Gastrocnemius medialis (tissue), 4 donors: ENCODE results near the gene EFNA5. TPM values are rescaled to one million over a fixed set of nuclear protein-coding genes. Genes with fewer than 3 reads are reported as not detected.
"Not testable (repeated sequence)": the region's sequence is repeated elsewhere in the genome, so short reads cannot be mapped to it uniquely, and the experiment has no call there.

Experiments
- ATAC-seq, 2 donors: fragments of 150-250 bp; one replicate each; pipeline ENCODE4 v1.9.1; 2016
- DNase-seq, 2 donors: peaks; one replicate each; pipeline ENCODE4 v3.0.0-alpha.2; 2019
- H3K27ac ChIP-seq, 4 donors: fragments of 200-600 bp; sonication (generic); 1 replicate in 1 of 4; 2 replicates in 3 of 4; pipeline ENCODE4 v1.5.1; 2016 to 2018; ENCODE audit warnings: mild to moderate bottlenecking in 2 of 4, moderate library complexity in 1 of 4
- H3K27me3 ChIP-seq, 3 donors: fragments of 200-600 bp; sonication (generic) in 2 of 3; 1 replicate in 1 of 3; 2 replicates in 2 of 3; pipeline versions ENCODE4 v1.5.1 to v1.6.0; 2016 to 2019; ENCODE audit warnings: mild to moderate bottlenecking in 1 of 3, moderate library complexity in 1 of 3
- H3K36me3 ChIP-seq, 2 donors: fragments of 200-600 bp; sonication (generic) in 1 of 2; one replicate each; pipeline ENCODE4 v1.5.1; 2017 to 2018
- H3K4me1 ChIP-seq, 2 donors: fragments of 200-600 bp; sonication (generic) in 1 of 2; one replicate each; pipeline ENCODE4 v1.5.1; 2016 to 2017; ENCODE audit warnings: mild to moderate bottlenecking in 2 of 2
- H3K4me3 ChIP-seq, 4 donors: fragments of 200-600 bp; sonication (generic) in 3 of 4; 1 replicate in 1 of 4; 2 replicates in 3 of 4; pipeline ENCODE4 v1.5.1; 2016 to 2019; ENCODE audit warnings: mild to moderate bottlenecking in 2 of 4
- H3K9me3 ChIP-seq, 3 donors: fragments of 200-600 bp; sonication (generic) in 2 of 3; 1 replicate in 1 of 3; 2 replicates in 2 of 3; pipeline ENCODE4 v1.5.1; 2016 to 2019
- POLR2A ChIP-seq, 2 donors: fragments of 450-650 bp; IDR thresholded peaks; one replicate each; pipeline ENCODE4 v1.6.1; 2017; ENCODE audit warnings: antibody characterized with exemption in 2 of 2, mild to moderate bottlenecking in 2 of 2, moderate library complexity in 2 of 2
- in situ Hi-C, 4 donors: fragments of 200-750 bp; cut with MboI; loops; one replicate each; pipeline versions ENCODE4 v1.15.0 to v1.8.0; 2017; ENCODE audit warnings: low sequenced_read_pairs in 4 of 4
- intact Hi-C: fragments of 100-400 bp; cut with DNase I; formaldehyde crosslinking; loops from one replicate; pipeline ENCODE4 v1.15.1; 2023; ENCODE audit warnings: low total_unique reads
- total RNA-seq, 4 donors: library from RNA; depleted of rRNA; stranded (reverse); fragments of >200 nt; gene quantifications; one replicate each; pipeline versions ENCODE4 v1.1.0 to v1.2.3, GENCODE V29; 2016
- TF ChIP-seq, protein P1 (sequence below), 5 experiments: fragments of 450-650 bp in 3 of 5; fragments of 200-600 bp in 2 of 5; sonication (generic) in 2 of 5; IDR thresholded peaks in 4 of 5; conservative IDR thresholded peaks in 1 of 5; 1 replicate in 4 of 5; 2 replicates in 1 of 5; pipeline ENCODE4 v1.5.1; 2016 to 2019; ENCODE audit warnings: antibody characterized with exemption in 5 of 5, mild to moderate bottlenecking in 3 of 5, moderate library complexity in 3 of 5

EFNA5 gene
- total RNA-seq, 4 donors from 2014 or later: 0.15 to 0.62 (median 0.20) TPM; not detected in 1

- no peaks in the 10 kb centered on the region for H3K27me3 ChIP-seq
- H3K9me3 ChIP-seq: peaks cover 0 to 5% (median 0%) of the 10 kb centered on the region in 3 donors
- H3K4me1 ChIP-seq: no peaks in the 10 kb centered on the region
- H3K36me3 ChIP-seq: no peaks in the 10 kb centered on the region
- H3K27ac ChIP-seq: no peak overlapping the region
- intact Hi-C loops (no loop called here), in situ Hi-C loops (no loop called here)
- ATAC-seq: no peak
- no peak overlapping the region for H3K4me3 ChIP-seq
- TF ChIP-seq, protein P1, sequence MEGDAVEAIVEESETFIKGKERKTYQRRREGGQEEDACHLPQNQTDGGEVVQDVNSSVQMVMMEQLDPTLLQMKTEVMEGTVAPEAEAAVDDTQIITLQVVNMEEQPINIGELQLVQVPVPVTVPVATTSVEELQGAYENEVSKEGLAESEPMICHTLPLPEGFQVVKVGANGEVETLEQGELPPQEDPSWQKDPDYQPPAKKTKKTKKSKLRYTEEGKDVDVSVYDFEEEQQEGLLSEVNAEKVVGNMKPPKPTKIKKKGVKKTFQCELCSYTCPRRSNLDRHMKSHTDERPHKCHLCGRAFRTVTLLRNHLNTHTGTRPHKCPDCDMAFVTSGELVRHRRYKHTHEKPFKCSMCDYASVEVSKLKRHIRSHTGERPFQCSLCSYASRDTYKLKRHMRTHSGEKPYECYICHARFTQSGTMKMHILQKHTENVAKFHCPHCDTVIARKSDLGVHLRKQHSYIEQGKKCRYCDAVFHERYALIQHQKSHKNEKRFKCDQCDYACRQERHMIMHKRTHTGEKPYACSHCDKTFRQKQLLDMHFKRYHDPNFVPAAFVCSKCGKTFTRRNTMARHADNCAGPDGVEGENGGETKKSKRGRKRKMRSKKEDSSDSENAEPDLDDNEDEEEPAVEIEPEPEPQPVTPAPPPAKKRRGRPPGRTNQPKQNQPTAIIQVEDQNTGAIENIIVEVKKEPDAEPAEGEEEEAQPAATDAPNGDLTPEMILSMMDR (IDR thresholded peaks at IDR 0.05 in 4 of 5, conservative IDR thresholded peaks at IDR 0.05 in 1 of 5): no peak
- TF ChIP-seq POLR2A (IDR thresholded peaks at IDR 0.05): no peak
- no peak for DNase-seq
Measured at GRCh38 chr5:107435061-107435460, 235.7 kb downstream of the EFNA5 start.

GRCh38 chr5:107433646-107434045 is 237.1 kb downstream of the EFNA5 start:
- H3K4me3 ChIP-seq, intact Hi-C loops, ATAC-seq, H3K9me3 ChIP-seq, DNase-seq, H3K27ac ChIP-seq, H3K36me3 ChIP-seq, H3K27me3 ChIP-seq, in situ Hi-C loops, H3K4me1 ChIP-seq: not testable (repeated sequence)

- intact Hi-C loops (no loop called here), in situ Hi-C loops (no loop called here)
- H3K36me3 ChIP-seq: no peaks in the 10 kb centered on the region
- no peak for ATAC-seq
- no peaks in the 10 kb centered on the region for H3K9me3 ChIP-seq
- H3K27ac ChIP-seq: no peak overlapping the region
- H3K4me1 ChIP-seq: no peaks in the 10 kb centered on the region
- no peaks in the 10 kb centered on the region for H3K27me3 ChIP-seq
- TF ChIP-seq, protein P1 (IDR thresholded peaks at IDR 0.05 in 4 of 5, conservative IDR thresholded peaks at IDR 0.05 in 1 of 5): no peak
- no peak for TF ChIP-seq POLR2A (IDR thresholded peaks at IDR 0.05)
- no peak overlapping the region for H3K4me3 ChIP-seq
- DNase-seq: no peak
Measured at GRCh38 chr5:107431998-107432397, 238.7 kb downstream of the EFNA5 start.

- Histone ChIP-seq H3K27ac (no peak overlapping the region), H3K4me3 (no peak overlapping the region), H3K36me3 (no peaks in the 10 kb centered on the region), H3K27me3 (no peaks in the 10 kb centered on the region), H3K9me3 (no peaks in the 10 kb centered on the region), H3K4me1 (no peaks in the 10 kb centered on the region)
- ATAC-seq: no peak
- intact Hi-C loops (no loop called here), in situ Hi-C loops (no loop called here)
- no peak for TF ChIP-seq POLR2A (IDR thresholded peaks at IDR 0.05)
- TF ChIP-seq, protein P1 (IDR thresholded peaks at IDR 0.05 in 4 of 5, conservative IDR thresholded peaks at IDR 0.05 in 1 of 5): no peak
- no peak for DNase-seq
Measured at GRCh38 chr5:107431536-107431935, 239.2 kb downstream of the EFNA5 start.

GRCh38 chr5:107430071-107430625 is 240.6 kb downstream of the EFNA5 start:
- ATAC-seq: no peak
- no peak for DNase-seq

More at GRCh38 chr5:107430071-107430625, 240.6 kb downstream of the EFNA5 start:
- Histone ChIP-seq H3K27me3 (no peaks in the 10 kb centered on the region), H3K36me3 (no peaks in the 10 kb centered on the region), H3K9me3 (no peaks in the 10 kb centered on the region), H3K27ac (no peak overlapping the region), H3K4me1 (no peaks in the 10 kb centered on the region), H3K4me3 (no peak overlapping the region)
- in situ Hi-C loops (no loop called here), intact Hi-C loops (no loop called here)
- TF ChIP-seq, protein P1 (IDR thresholded peaks at IDR 0.05 in 4 of 5, conservative IDR thresholded peaks at IDR 0.05 in 1 of 5): no peak
- no peak for TF ChIP-seq POLR2A (IDR thresholded peaks at IDR 0.05)
